Measurements from ENCODE around the gene XPO5.
"Not testable (repeated sequence)": the region's sequence is repeated elsewhere in the genome, so short reads cannot be mapped to it uniquely, and the experiment has no call there.

The XPO5 gene

DNA sequence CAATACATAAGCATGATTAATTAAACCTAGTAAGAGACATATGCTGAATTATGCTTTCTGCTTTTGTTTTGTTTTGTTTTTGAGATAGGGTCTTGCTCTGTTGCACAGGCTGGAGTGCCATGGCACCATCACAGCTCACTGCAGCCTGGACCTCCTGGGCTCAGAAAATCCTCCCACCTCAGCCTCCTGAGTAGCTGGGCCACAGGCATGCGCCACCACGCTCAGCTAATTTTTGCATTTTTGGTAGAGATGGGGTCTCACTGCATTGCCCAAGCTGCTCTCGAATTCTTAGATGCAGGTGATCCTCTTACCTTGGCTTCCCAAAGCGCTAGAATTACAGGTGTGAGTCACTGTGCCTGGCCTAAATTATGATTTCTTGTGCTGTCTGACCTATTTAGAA, 3.8 kb downstream of the XPO5 start:
- Histone ChIP-seq H3K36me3 (peaks cover 55 to 71% (median 66%) of the 10 kb centered on the region in 11 experiments), H3K27me3 (no peaks in the 10 kb centered on the region), H3K4me2 (no peak overlapping the region), H3K9me3 (replicated peaks in 1 of 11) (no peaks in the 10 kb centered on the region), H4K20me1 (peaks cover 0 to 71% (median 30%) of the 10 kb centered on the region in 11 experiments; a peak in 14 of 22 replicates), H3K27ac (no peak overlapping the region), H3K9ac (no peak overlapping the region), H3K4me3 (no peak overlapping the region), H3K4me1 (peaks cover 6 to 17% (median 12%) of the 10 kb centered on the region in 10 experiments; a peak in 19 of 20 replicates)
- TF ChIP-seq Cebpa-rat (IDR thresholded peaks at IDR 0.05) = no peak

GRCh38 chr6:43570876-43571441, 4.9 kb downstream of the XPO5 start:
- no peak overlapping the region for H3K4me2 ChIP-seq
- no peak overlapping the region for H3K4me3 ChIP-seq
- H3K9ac ChIP-seq = no peak overlapping the region
- H3K27me3 ChIP-seq = no peaks in the 10 kb centered on the region
- no peak overlapping the region for H3K27ac ChIP-seq
- no peak for TF ChIP-seq Cebpa-rat (IDR thresholded peaks at IDR 0.05)
- peaks cover 6 to 16% (median 12%) of the 10 kb centered on the region in 10 experiments; a peak in 19 of 20 replicates for H3K4me1 ChIP-seq
- H3K36me3 ChIP-seq = peaks cover 66 to 81% (median 76%) of the 10 kb centered on the region in 11 experiments
- H4K20me1 ChIP-seq = peaks cover 0 to 75% (median 30%) of the 10 kb centered on the region in 11 experiments; a peak in 14 of 22 replicates
- no peaks in the 10 kb centered on the region for H3K9me3 ChIP-seq (replicated peaks in 1 of 11)

DNA sequence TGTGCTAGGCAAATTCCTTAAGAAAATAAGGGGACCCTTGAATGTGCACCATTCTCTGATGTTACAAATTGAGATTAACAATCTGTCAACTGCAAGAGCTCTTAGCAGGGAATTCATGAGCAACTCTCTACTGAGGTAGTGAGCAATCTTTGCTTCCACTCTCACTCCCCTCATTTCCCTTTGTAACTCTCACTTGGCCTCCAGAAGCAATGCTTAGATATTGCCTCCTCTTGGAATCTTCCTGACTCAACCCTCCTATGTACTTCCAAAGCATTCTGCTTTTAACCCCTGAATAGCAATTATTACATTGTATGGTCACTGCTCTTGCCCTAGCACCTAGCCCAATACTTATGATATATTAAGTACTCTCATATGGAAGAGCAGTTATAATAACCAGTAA, 16.5 kb downstream of the XPO5 start:
- no peak overlapping the region for H3K4me2 ChIP-seq
- H3K9me3 ChIP-seq (replicated peaks in 1 of 11) = no peaks in the 10 kb centered on the region
- H3K27ac ChIP-seq = no peak overlapping the region
- H3K4me3 ChIP-seq = no peak overlapping the region
- H3K36me3 ChIP-seq = peaks cover 99 to 100% (median 100%) of the 10 kb centered on the region in 11 experiments
- no peaks in the 10 kb centered on the region for H3K4me1 ChIP-seq
- no peak for TF ChIP-seq Cebpa-rat (IDR thresholded peaks at IDR 0.05)
- H4K20me1 ChIP-seq = peaks cover 0 to 10% (median 0%) of the 10 kb centered on the region in 11 experiments; a peak in 2 of 22 replicates
- no peak overlapping the region for H3K9ac ChIP-seq
- H3K27me3 ChIP-seq = no peaks in the 10 kb centered on the region

GRCh38 chr6:43557620-43558019, 18.2 kb downstream of the XPO5 start:
- not testable (repeated sequence) for H3K9me3 ChIP-seq (replicated peaks in 1 of 11); H3K4me1 ChIP-seq; H3K4me2 ChIP-seq; H3K27me3 ChIP-seq; H3K27ac ChIP-seq; H4K20me1 ChIP-seq; H3K9ac ChIP-seq; H3K4me3 ChIP-seq
- peaks cover 99 to 100% (median 100%) of the 10 kb centered on the region in 11 experiments for H3K36me3 ChIP-seq

GRCh38 chr6:43547222-43547621, 28.6 kb downstream of the XPO5 start:
- TF ChIP-seq Cebpa-rat (IDR thresholded peaks at IDR 0.05) = no peak
- H3K4me2 ChIP-seq = no peak overlapping the region
- peaks cover 0 to 13% (median 0%) of the 10 kb centered on the region in 10 experiments; a peak in 2 of 20 replicates for H3K4me1 ChIP-seq
- H4K20me1 ChIP-seq = peaks cover 0 to 17% (median 3%) of the 10 kb centered on the region in 11 experiments; a peak in 5 of 22 replicates
- no peaks in the 10 kb centered on the region for H3K27me3 ChIP-seq
- no peak overlapping the region for H3K27ac ChIP-seq
- H3K9ac ChIP-seq = no peak overlapping the region
- H3K36me3 ChIP-seq = peaks cover 99 to 100% (median 100%) of the 10 kb centered on the region in 11 experiments
- no peak overlapping the region for H3K4me3 ChIP-seq
- no peaks in the 10 kb centered on the region for H3K9me3 ChIP-seq (replicated peaks in 1 of 11)

- Histone ChIP-seq H3K4me2 (no peak overlapping the region), H3K27ac (no peak overlapping the region), H3K4me3 (no peak overlapping the region), H4K20me1 (peaks cover 0 to 33% (median 3%) of the 10 kb centered on the region in 11 experiments; a peak in 7 of 22 replicates), H3K27me3 (no peaks in the 10 kb centered on the region), H3K4me1 (peaks cover 0 to 13% (median 0%) of the 10 kb centered on the region in 10 experiments; a peak in 2 of 20 replicates), H3K9ac (no peak overlapping the region), H3K9me3 (replicated peaks in 1 of 11) (no peaks in the 10 kb centered on the region), H3K36me3 (peaks cover 99 to 100% (median 100%) of the 10 kb centered on the region in 11 experiments)
- TF ChIP-seq Cebpa-rat (IDR thresholded peaks at IDR 0.05) = no peak
Observed at GRCh38 chr6:43544461-43544860, 31.4 kb downstream of the XPO5 start.

GRCh38 chr6:43541774-43542471, 33.9 kb downstream of the XPO5 start:
- H3K9ac ChIP-seq = no peak overlapping the region
- peaks cover 92 to 100% (median 99%) of the 10 kb centered on the region in 11 experiments for H3K36me3 ChIP-seq
- H3K27me3 ChIP-seq = no peaks in the 10 kb centered on the region
- no peak overlapping the region for H3K4me2 ChIP-seq
- no peaks in the 10 kb centered on the region for H3K4me1 ChIP-seq
- H3K4me3 ChIP-seq = no peak overlapping the region
- no peak for TF ChIP-seq Cebpa-rat (IDR thresholded peaks at IDR 0.05)
- no peaks in the 10 kb centered on the region for H3K9me3 ChIP-seq (replicated peaks in 1 of 11)
- no peak overlapping the region for H3K27ac ChIP-seq
- peaks cover 0 to 33% (median 3%) of the 10 kb centered on the region in 11 experiments; a peak in 8 of 22 replicates for H4K20me1 ChIP-seq

- no peak overlapping the region for H3K4me2 ChIP-seq
- H3K27ac ChIP-seq = no peak overlapping the region
- no peaks in the 10 kb centered on the region for H3K4me1 ChIP-seq
- H3K4me3 ChIP-seq = no peak overlapping the region
- H3K36me3 ChIP-seq = peaks cover 91 to 100% (median 99%) of the 10 kb centered on the region in 11 experiments
- no peak overlapping the region for H3K9ac ChIP-seq
- H3K9me3 ChIP-seq (replicated peaks in 1 of 11) = no peaks in the 10 kb centered on the region
- peaks cover 0 to 33% (median 0%) of the 10 kb centered on the region in 11 experiments; a peak in 6 of 22 replicates for H4K20me1 ChIP-seq
- no peak for TF ChIP-seq Cebpa-rat (IDR thresholded peaks at IDR 0.05)
- no peaks in the 10 kb centered on the region for H3K27me3 ChIP-seq
Observed at GRCh38 chr6:43540507-43540906, 35.3 kb downstream of the XPO5 start.

GRCh38 chr6:43539409-43539808, 36.4 kb downstream of the XPO5 start:
- not testable (repeated sequence) for H3K27ac ChIP-seq; H3K4me2 ChIP-seq; H3K27me3 ChIP-seq; H3K9me3 ChIP-seq (replicated peaks in 1 of 11); H3K9ac ChIP-seq; H3K4me1 ChIP-seq; H3K4me3 ChIP-seq
- peaks cover 0 to 33% (median 0%) of the 10 kb centered on the region in 11 experiments; a peak in 6 of 22 replicates for H4K20me1 ChIP-seq
- H3K36me3 ChIP-seq = peaks cover 84 to 100% (median 98%) of the 10 kb centered on the region in 11 experiments

GRCh38 chr6:43538986-43539385, 36.9 kb downstream of the XPO5 start:
- H3K4me2 ChIP-seq; H3K4me1 ChIP-seq; H3K9me3 ChIP-seq (replicated peaks in 1 of 11); H3K4me3 ChIP-seq; H3K27ac ChIP-seq; H3K27me3 ChIP-seq; H3K9ac ChIP-seq: not testable (repeated sequence)
- Histone ChIP-seq H4K20me1 (peaks cover 0 to 33% (median 0%) of the 10 kb centered on the region in 11 experiments; a peak in 6 of 22 replicates), H3K36me3 (peaks cover 84 to 100% (median 98%) of the 10 kb centered on the region in 11 experiments)

Measured in BLaER1 treated with 17β-estradiol and CSF1 and Interleukin-3, amounts not matched to agents 10 nM and 100 nM (cell line).